Neural crest cell (in vitro differentiated cells): ENCODE data around the gene BIN1. TPM values are rescaled to one million over a fixed set of nuclear protein-coding genes. Genes with fewer than 3 reads are reported as not detected.

Experiments
- DNase-seq: peaks from one replicate; pipeline ENCODE4 v3.0.0; 2021; ENCODE audit warnings: low read depth, mixed read lengths, low spot score
- H3K27ac Mint-ChIP-seq: one replicate; pipeline ENCODE4 v1.8.0; 2021; ENCODE audit warnings: mild to moderate bottlenecking, mixed read lengths; ENCODE audit not compliant: unreplicated experiment
- H3K27me3 Mint-ChIP-seq: 2 replicates; pipeline ENCODE4 v1.8.0; 2021; ENCODE audit warnings: low read depth, mild to moderate bottlenecking, mixed read lengths
- H3K36me3 Mint-ChIP-seq: 2 replicates; pipeline ENCODE4 v1.8.0; 2021; ENCODE audit warnings: low read depth, mild to moderate bottlenecking, mixed read lengths
- H3K4me1 Mint-ChIP-seq: 2 replicates; pipeline ENCODE4 v1.8.0; 2021; ENCODE audit warnings: mixed read lengths
- H3K4me3 Mint-ChIP-seq: one replicate; pipeline ENCODE4 v1.8.0; 2021; ENCODE audit warnings: mild to moderate bottlenecking, mixed read lengths
- H3K9me3 Mint-ChIP-seq: 2 replicates; pipeline ENCODE4 v1.8.0; 2021; ENCODE audit warnings: mixed read lengths
- CTCF ChIP-seq: fragments of 200-600 bp; sonication (generic); conservative IDR thresholded peaks from 2 replicates; pipeline ENCODE4 v1.5.0; 2021; ENCODE audit warnings: antibody characterized with exemption, mild to moderate bottlenecking
- total RNA-seq: library from RNA; stranded (reverse); gene quantifications from 2 replicates; pipeline ENCODE4 v1.2.1, GENCODE V29; 2021

The BIN1 gene
- total RNA-seq, 1 donor from 2014 or later = 67.7 TPM

- no peak for TF ChIP-seq CTCF
- no peak overlapping the region for H3K27ac Mint-ChIP-seq
- H3K36me3 Mint-ChIP-seq = peaks cover 2% of the 10 kb centered on the region
- H3K9me3 Mint-ChIP-seq = no peaks in the 10 kb centered on the region
- DNase-seq = no peak
- H3K4me3 Mint-ChIP-seq = no peak overlapping the region
- no peaks in the 10 kb centered on the region for H3K27me3 Mint-ChIP-seq
- H3K4me1 Mint-ChIP-seq = peaks cover 17% of the 10 kb centered on the region
Measured at GRCh38 chr2:127065940-127066318, 41.0 kb downstream of the BIN1 start.

GRCh38 chr2:127065299-127065939, 41.5 kb downstream of the BIN1 start:
- Mint-ChIP-seq H3K4me1 (peaks cover 17% of the 10 kb centered on the region), H3K4me3 (no peak overlapping the region), H3K9me3 (no peaks in the 10 kb centered on the region), H3K27ac (no peak overlapping the region), H3K27me3 (no peaks in the 10 kb centered on the region), H3K36me3 (peaks cover 2% of the 10 kb centered on the region)
- no peak for TF ChIP-seq CTCF
- no peak for DNase-seq

GRCh38 chr2:127064642-127065250, 42.2 kb downstream of the BIN1 start:
- no peak for TF ChIP-seq CTCF
- Mint-ChIP-seq H3K36me3 (peaks cover 2% of the 10 kb centered on the region), H3K27me3 (no peaks in the 10 kb centered on the region), H3K4me1 (peaks cover 17% of the 10 kb centered on the region), H3K9me3 (no peaks in the 10 kb centered on the region), H3K4me3 (no peak overlapping the region), H3K27ac (peak overlapping the region; percentile 71)
- peak; percentile 22 for DNase-seq

GRCh38 chr2:127063701-127064590, 43.0 kb downstream of the BIN1 start:
- no peak overlapping the region for H3K4me3 Mint-ChIP-seq
- H3K9me3 Mint-ChIP-seq = no peaks in the 10 kb centered on the region
- TF ChIP-seq CTCF = no peak
- H3K36me3 Mint-ChIP-seq = peaks cover 2% of the 10 kb centered on the region
- DNase-seq = no peak
- peak overlapping the region; percentile 71 for H3K27ac Mint-ChIP-seq
- H3K4me1 Mint-ChIP-seq = peaks cover 17% of the 10 kb centered on the region
- H3K27me3 Mint-ChIP-seq = no peaks in the 10 kb centered on the region

- H3K27ac Mint-ChIP-seq = peak overlapping the region; percentile 86
- peaks cover 13% of the 10 kb centered on the region for H3K4me1 Mint-ChIP-seq
Measured at GRCh38 chr2:127061375-127062273, 45.3 kb downstream of the BIN1 start.

More at GRCh38 chr2:127061375-127062273, 45.3 kb downstream of the BIN1 start:
- Mint-ChIP-seq H3K9me3 (no peaks in the 10 kb centered on the region), H3K27me3 (no peaks in the 10 kb centered on the region), H3K4me3 (no peak overlapping the region), H3K36me3 (peaks cover 2% of the 10 kb centered on the region)
- no peak for DNase-seq
- no peak for TF ChIP-seq CTCF
